Retinal pigment epithelial cell (primary cell): ENCODE results near the gene FAM120B.

Experiments used
- DNase-seq: peaks from one replicate; pipeline ENCODE4 v3.0.0-alpha.2; 2010; ENCODE audit warnings: low read depth
- H3K4me3 ChIP-seq: 2 replicates; pipeline ENCODE4 v1.5.1; 2011; ENCODE audit warnings: mild to moderate bottlenecking, low read length, control low read depth, moderate library complexity
- TF ChIP-seq, protein P1 (sequence below): conservative IDR thresholded peaks from 2 replicates; pipeline ENCODE4 v1.5.1; 2011; ENCODE audit warnings: low read depth, low read length, control low read depth, inconsistent platforms

FAM120B gene

DNA sequence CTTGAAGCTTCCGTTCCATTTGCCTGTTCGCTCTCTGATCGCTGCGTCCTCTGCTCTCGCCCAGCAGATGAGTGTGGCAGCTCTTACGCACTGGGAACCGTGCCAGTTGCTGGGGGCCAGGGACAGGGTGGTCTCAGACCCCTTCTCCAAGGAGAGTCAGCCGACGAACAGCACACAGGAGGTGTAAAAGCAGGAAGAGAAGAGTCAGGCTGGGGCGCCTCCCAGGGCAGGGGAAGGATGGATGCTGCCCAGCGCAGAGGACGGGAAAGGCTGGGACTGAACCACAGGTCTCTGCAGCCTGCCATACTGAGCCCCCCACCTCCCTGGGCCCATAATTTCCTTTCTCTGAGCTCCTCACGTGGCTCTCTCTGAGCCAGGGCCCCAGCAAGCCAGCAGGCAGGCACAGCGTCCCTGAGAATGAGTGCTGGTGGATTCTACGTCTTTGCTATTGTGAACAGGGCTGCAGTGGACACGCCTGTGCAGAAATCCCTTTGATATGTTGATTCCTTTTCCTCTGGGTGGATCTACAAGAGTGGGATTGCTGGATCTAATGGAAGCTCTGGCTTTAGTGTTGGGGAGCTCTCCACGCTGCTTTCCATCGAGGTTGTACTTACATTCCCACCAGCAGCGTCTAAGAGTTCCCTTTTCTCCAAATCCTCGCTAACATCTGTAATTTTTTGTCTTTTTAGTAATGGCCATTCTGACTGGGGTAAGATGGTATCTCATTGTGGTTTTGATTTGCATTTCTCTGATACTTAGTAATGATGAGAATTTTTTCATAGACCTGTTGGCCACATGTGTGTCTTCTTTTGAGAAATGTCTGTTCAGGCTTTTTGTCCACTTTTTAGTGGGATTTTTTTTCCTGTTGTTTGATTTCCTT is 142.4 kb downstream of the FAM120B start:
- DNase-seq: no peak
- TF ChIP-seq, protein P1, sequence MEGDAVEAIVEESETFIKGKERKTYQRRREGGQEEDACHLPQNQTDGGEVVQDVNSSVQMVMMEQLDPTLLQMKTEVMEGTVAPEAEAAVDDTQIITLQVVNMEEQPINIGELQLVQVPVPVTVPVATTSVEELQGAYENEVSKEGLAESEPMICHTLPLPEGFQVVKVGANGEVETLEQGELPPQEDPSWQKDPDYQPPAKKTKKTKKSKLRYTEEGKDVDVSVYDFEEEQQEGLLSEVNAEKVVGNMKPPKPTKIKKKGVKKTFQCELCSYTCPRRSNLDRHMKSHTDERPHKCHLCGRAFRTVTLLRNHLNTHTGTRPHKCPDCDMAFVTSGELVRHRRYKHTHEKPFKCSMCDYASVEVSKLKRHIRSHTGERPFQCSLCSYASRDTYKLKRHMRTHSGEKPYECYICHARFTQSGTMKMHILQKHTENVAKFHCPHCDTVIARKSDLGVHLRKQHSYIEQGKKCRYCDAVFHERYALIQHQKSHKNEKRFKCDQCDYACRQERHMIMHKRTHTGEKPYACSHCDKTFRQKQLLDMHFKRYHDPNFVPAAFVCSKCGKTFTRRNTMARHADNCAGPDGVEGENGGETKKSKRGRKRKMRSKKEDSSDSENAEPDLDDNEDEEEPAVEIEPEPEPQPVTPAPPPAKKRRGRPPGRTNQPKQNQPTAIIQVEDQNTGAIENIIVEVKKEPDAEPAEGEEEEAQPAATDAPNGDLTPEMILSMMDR: no peak
- H3K4me3 ChIP-seq: no peak overlapping the region

DNA sequence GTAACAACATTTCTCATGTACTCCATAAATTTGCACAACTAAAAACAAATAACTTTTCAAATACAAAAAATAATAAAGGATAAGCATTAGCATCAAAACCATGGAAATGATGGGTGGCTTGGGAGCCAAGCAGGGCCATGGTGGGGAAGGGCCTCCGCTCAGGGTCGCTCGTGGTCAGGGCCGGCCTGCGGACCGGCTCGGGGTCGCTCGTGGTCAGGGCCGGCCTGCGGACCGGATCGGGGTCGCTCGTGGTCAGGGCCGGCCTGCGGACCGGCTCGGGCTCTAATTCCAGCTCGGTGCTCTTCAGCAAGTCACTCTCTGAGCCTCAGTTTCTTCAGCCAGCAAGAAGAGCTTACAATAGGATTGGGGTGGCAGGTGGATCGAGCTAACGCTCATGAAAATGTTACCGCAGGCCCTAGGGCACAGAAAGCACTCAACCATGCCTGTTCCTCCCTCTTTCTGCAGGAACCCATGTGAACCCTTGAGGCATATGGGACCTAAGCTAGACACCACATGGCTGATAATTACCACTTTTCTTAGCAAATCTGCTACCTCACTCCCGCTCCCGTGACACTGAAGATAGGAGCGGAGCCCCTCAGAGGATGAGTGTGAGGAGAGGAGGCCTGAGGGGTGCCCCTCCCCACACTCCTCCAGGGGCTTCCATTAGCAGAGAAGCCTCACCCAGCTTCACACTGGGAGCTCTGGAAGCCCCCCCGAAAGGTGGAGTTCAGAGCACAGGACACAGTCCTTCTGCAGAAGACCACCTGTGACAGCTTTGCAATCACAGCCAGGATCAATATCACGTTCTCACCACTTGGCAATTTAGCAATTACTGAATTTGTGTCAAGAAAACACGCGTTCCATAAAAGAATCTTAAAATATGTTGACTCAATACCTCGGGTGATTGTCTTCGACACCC is 143.5 kb downstream of the FAM120B start:
- no peak overlapping the region for H3K4me3 ChIP-seq
- DNase-seq: no peak
- TF ChIP-seq, protein P1: no peak

DNA sequence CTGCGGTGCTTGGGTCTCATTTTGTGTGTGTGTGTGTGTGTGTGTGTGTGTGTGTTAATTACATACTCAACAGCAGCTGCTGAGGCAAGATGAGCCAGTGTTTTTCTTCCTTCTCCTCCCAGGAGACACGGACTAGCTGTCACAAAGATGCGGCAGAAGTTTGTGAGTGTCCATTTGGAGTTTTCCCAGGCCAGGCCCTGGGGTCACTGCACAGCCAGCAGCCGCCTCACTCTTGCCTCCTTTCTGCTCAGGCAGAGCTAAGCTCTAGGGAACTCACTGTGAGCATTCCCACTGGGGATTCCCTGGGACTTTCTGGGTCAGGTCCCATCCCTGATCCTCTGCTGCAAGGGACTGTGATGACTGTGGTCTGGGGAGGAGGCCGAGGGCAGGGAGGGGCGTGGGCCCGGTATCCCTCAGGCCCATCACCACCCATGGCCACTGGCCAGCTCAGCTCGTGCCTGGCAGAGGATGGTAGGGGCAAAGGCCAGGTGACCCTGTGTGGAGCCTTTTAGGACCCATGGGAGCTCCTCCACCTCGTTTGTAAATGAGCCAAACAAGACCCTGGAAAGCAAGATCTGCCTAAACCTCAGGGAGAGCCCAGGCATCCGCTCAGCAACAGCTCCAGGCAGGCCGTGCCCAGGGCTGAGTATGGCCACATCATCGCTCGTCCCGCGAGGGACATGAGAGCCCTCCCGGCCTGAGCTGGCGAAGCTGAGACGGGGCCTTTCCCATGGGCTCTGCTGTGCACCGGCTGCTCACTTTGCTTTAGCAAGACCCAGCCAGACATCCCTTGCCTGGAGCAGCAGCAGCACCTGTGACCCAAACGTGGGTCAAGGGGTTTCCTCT is 144.6 kb downstream of the FAM120B start:
- no peak overlapping the region for H3K4me3 ChIP-seq
- no peak for DNase-seq
- TF ChIP-seq, protein P1: no peak

DNA sequence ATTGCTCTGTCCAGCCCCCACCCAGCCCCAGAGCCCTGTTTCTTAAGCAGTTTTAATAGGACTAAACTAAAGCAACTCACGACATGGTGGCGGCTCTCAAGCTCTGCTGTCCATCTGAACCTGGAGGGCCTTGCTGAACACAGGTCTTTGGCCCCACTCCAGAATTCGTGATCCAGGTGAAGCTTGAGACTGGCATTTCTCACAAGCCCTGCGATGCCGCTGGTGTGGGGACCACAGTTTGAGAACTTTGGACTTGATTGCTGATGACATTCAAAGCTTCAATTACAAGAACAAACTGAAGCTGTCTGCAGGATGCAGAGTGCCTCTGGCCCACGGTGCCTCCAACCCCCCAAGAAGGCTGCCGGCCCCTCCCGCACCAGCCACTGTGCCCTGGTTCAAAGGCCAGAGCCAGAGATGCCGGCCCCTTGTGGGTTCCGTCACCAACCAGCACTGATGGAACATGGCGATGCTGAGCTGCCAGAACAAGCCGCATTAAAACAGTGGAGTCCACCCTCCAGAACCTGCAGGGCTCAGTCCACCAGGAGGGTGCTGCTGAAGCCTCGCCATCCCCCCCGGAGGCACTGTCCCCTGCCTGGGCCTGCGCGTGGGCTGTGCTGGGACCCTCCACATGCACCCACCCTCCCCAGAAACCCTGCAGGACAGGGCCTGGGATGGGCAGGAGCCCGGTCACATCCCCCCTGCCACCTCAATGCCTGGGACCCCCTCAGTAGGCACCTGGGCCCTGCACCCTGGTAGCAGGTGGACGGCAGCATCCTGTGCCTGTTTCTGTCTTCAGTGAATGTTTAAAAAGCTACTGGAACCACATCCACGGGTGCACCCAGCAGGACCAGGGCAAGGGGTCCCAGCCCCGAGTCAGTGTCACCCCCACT is 145.4 kb downstream of the FAM120B start:
- DNase-seq: no peak
- TF ChIP-seq, protein P1: no peak
- H3K4me3 ChIP-seq: no peak overlapping the region

DNA sequence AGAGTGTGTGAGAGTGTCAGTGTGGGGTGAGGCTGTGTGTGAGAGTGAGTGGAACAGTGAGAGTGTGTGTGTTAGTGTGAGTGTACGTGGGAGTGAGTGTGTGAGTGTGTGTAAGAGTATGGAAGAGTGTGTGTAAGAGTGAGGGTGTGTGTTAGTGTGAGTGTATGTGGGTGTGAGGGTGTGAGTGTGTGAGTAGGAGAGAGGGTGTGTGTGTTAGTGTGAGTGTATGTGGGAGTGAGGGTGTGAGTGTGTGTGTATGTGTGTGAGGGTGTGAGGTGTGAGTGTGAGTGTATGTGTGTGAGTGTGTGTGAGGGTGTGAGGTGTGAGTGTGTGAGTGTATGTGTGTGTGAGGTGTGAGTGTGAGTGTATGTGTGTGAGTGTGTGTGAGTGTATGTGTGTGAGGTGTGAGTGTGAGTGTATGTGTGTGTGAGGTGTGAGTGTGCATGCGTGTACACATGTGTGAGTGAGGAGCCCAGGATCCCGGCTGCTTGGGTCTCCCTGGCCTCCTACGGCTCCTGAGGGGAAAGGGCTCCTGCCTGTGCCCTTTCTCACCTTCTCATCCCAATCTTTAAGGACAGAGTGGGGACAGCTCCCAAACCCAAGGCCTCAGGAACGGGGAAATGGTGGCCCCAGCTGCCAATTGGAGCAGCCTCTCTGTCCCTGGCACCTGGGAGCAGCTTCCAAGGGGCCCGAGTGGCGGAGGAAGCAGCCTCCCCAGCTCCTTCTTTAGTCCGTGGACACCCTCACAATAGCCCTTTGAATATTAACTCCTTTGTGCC is 146.4 kb downstream of the FAM120B start:
- H3K4me3 ChIP-seq: no peak overlapping the region
- DNase-seq: no peak
- TF ChIP-seq, protein P1: no peak
